Mesodermal cell (in vitro differentiated cells): ENCODE measurements around the gene ZNF341.
A peak's percentile ranks its signal among the peaks of the same experiment; 100 is the strongest.

ENCODE experiments used
- H3K27ac ChIP-seq: 2 replicates; pipeline ENCODE4 v1.7.0; 2013; ENCODE audit warnings: mild to moderate bottlenecking, low read depth, low read length, moderate library complexity; ENCODE audit not compliant: severe bottlenecking
- H3K36me3 ChIP-seq: 2 replicates; pipeline ENCODE4 v1.7.1; 2013; ENCODE audit warnings: mild to moderate bottlenecking, low read length, moderate library complexity; ENCODE audit not compliant: control insufficient read depth, insufficient read depth
- H3K4me1 ChIP-seq: one replicate; pipeline ENCODE4 v1.7.1; 2013; ENCODE audit warnings: mild to moderate bottlenecking, low read length; ENCODE audit not compliant: insufficient read depth, control insufficient read depth, poor library complexity, severe bottlenecking
- H3K4me3 ChIP-seq: 2 replicates; pipeline ENCODE4 v1.7.0; 2013; ENCODE audit warnings: low read length, control low read depth, mild to moderate bottlenecking; ENCODE audit not compliant: insufficient read depth, poor library complexity, severe bottlenecking; ENCODE audit errors: extremely low read depth
- H3K9me3 ChIP-seq: 2 replicates; pipeline ENCODE4 v1.7.1; 2013; ENCODE audit warnings: mild to moderate bottlenecking, low read length, moderate library complexity; ENCODE audit not compliant: control insufficient read depth
- WGBS, 2 experiments: methylation state at CpG; one replicate each; pipeline ENCODE4 v1.1.5; 2013; ENCODE audit warnings: missing lambda C conversion rate in 2 of 2; ENCODE audit not compliant: insufficient coverage in 2 of 2; 5-methylcytosine and 5-hydroxymethylcytosine counted together

The ZNF341 gene

DNA sequence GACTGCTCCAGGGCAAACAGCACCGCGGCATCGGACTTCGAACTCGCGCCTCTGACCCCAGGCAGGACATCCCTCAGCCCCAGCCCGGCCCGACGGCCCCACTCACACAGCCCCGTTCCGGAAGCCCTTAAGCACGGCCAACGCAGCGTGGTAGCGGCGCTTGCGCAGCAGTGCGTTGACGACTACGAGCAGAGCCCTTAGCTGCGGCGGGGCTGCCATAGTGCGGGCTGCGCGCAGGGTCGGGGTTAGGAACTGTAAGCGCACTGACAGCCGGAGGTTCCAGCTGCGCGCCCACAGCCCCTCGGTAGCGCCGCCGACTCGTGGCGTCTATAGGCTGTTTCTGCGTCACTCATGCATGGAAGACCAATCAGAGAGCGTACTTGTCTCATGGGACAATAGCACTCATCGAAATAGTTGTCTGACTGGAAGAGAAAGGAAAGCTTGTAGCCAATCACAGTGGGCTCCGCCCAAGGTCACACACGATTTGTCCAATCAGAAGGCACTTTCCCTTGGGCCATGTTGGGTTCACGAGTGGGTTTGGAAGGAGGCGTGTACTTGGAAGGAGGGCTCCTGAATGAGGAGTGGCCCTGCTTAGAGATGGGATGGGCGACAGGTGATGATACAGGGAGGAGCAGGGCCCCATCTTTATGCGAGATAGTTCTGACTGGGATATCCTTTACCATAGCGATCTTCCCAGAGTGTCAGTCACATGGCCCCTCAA, 11.6 kb upstream of the ZNF341 start, which contains the start of gene PXMP4:
TSS of gene PXMP4 (minus strand) at position 322 of the 721 bp plus-strand sequence. CDS start at position 219, 103 bp downstream.
- peak within 1 kb of the TSS; percentile 33 for H3K4me3 ChIP-seq
- 51 to 70% methylated on average over 39 to 46 of the region's 46 CpGs for WGBS, 2 experiments
- no peak within 1 kb of the TSS for H3K27ac ChIP-seq
- H3K4me1 ChIP-seq = no peaks in the 10 kb centered on the region
- no peaks in the 10 kb centered on the region for H3K36me3 ChIP-seq
- no peaks in the 10 kb centered on the region for H3K9me3 ChIP-seq

DNA sequence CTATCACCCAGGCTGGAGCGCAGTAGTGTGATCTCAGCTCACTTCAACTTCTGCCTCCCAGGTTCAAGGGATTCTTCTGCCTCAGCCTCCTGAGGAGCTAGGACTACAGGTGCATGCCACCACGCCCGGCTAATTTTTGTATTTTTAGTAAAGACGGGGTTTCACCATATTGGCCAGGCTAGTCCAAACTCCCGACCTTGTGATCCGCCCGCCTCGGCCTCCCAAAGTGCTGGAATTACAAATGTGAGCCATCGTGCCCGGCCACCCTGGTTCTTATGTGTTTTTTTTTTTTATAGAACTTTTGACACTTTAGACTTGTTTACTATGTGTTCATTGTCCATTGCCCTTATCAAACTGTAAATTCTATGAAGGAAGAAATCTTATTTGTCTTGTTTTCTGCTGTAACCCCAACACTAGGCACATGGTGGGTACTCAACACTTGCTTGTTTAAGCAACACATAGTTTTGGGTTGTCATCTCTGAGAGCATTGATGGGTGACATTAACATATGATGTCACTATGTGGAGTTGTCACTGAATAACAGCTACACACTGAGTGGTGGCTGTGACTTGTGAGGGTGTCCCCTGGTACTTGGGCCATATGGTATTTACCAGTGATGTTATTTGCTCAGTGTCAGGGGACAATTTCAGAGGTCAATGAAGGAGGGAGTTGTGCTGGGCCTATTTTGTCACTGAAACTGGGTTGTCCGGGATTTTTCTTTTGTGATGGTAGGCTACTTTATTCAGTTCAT, 10.2 kb upstream of the ZNF341 start:
- H3K4me3 ChIP-seq = no peak overlapping the region
- H3K4me1 ChIP-seq = no peaks in the 10 kb centered on the region
- no peak overlapping the region for H3K27ac ChIP-seq
- WGBS, 2 experiments = 94 to 100% methylated on average over 6 to 10 of the region's 11 CpGs
- no peaks in the 10 kb centered on the region for H3K9me3 ChIP-seq
- H3K36me3 ChIP-seq = no peaks in the 10 kb centered on the region

DNA sequence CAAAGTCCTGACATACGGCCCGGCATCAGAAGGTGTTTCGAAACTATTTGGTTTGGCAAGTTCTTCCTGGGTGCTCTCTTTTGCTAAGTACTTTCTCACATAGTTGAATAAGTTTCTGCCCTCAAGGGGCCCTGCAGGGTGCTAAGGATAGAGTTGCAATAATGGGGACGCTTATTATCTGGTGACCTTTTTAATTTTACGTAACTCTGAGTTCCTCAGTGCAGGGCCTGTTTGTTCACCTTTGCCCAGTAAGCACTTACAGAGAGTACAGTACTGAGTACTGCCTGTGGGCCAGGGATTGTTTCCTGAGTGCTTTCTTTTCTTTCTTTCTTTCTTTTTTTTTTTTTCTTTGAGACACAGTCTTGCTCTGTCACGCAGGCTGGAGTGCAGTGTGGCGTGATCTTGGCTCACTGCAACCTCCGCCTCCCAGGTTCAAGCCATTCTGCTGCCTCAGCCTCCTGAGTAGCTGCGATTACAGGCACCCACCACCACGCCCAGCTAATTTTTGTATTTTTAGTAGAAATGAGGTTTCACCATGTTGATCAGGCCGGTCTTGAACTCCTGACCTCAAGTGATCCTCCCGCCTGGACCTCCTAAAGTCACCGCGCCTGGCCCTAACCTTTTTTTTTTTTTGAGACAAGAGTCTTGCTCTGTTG, 7.2 kb upstream of the ZNF341 start:
- Histone ChIP-seq H3K36me3 (no peaks in the 10 kb centered on the region), H3K4me1 (no peaks in the 10 kb centered on the region), H3K4me3 (no peak overlapping the region), H3K27ac (no peak overlapping the region), H3K9me3 (no peaks in the 10 kb centered on the region)
- 91 to 95% methylated on average over 8 to 10 of the region's 14 CpGs for WGBS, 2 experiments

DNA sequence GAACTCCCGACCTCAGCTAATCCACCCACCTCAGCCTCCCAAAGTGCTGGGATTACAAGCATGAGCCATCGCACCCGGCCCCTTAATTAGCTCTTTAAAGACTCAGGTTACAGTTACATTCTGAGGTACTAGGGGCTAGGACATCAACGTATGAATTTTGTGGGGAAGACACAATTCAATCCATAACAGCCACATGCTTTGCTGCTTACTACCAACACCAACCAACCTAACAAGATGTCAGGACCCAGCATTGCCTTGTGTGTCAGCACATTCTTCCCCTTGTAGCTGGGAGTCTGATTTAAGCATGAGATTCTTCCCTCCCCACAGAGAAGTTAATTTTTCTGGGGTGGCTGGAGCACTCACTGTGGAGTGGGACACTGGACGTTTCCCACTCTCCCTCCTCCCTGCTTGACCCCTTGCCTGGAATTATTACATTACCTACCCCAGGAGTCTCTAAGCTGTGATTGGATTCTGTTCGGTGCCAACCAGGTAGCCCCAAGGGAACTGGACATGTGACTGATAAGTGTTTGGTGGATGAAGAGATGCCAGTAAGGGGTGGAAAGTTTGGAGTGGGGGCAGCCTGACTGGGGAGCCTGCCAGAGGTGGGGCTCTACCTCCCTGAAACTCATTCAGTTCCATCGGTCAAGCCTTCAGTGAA, 6.1 kb upstream of the ZNF341 start:
- Histone ChIP-seq H3K9me3 (no peaks in the 10 kb centered on the region), H3K27ac (no peak overlapping the region), H3K4me3 (no peak overlapping the region), H3K36me3 (no peaks in the 10 kb centered on the region), H3K4me1 (no peaks in the 10 kb centered on the region)
- 84 to 92% methylated on average over 3 to 4 of the region's 7 CpGs for WGBS, 2 experiments

DNA sequence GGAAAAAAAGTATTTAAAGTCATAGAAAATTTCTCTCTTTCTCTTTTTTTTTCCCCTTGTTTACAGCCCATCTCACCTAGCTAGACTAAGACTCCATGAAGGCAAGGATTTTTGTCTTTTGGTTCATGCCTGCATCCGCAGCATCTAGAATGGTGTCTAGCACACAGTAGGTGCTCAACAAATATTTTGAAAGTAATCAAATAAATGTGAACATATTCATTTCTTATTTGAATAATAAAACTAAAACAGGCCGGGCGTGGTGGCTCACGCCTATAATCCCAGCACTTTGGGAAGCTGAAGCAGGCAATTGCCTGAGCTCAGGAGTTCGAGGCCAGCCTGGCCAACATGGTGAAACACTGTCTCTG, 4.7 kb upstream of the ZNF341 start:
- Histone ChIP-seq H3K4me1 (no peaks in the 10 kb centered on the region), H3K9me3 (no peaks in the 10 kb centered on the region), H3K4me3 (no peak overlapping the region), H3K27ac (no peak overlapping the region), H3K36me3 (no peaks in the 10 kb centered on the region)
- WGBS, 2 experiments = 93 to 98% methylated on average over 4 of the region's 5 CpGs

DNA sequence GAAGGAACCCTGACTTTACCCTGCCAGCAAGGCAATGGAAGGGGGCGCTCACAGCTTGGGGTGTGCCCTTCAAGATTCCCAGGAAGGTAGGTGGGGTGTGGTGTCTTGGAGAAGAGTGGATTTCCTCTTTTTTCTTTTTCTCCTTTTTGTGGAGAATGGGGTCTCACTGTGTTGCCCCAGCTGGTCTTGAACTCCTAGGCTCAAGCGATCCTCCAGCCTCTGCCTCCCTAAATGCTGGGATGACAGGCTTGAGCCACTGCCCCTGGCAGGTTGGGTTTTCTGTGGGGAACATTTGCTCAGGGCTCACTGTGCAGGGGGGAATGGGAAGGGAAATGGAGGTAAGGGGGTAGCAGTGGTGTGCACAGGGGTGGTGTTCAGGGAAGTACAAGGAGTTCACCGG, 4.0 kb upstream of the ZNF341 start:
- no peak overlapping the region for H3K27ac ChIP-seq
- H3K9me3 ChIP-seq = no peaks in the 10 kb centered on the region
- peaks cover 1% of the 10 kb centered on the region for H3K4me1 ChIP-seq
- no peak overlapping the region for H3K4me3 ChIP-seq
- 96 to 97% methylated on average over 2 to 3 of the region's 3 CpGs for WGBS, 2 experiments
- no peaks in the 10 kb centered on the region for H3K36me3 ChIP-seq

DNA sequence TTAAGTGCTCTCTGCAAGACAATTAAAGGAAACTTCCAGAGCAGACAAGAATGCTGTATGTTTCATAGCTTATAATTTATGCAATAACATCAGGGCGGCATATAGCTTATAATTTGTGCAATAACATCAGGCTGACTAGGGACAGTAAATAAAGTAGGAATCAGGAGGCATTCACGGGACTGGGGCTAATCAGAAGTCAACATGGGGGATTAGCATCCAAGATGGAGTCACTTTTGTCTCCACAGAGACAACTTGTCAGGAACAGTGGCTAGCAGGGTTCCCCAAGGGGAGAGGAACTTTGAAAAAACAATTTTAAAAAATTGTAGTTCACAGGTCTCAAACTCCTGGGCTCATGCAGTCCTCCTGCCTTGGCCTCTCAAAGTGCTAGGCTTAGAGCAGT, 3.3 kb upstream of the ZNF341 start:
- Histone ChIP-seq H3K9me3 (no peaks in the 10 kb centered on the region), H3K4me3 (no peak overlapping the region), H3K27ac (no peak overlapping the region), H3K36me3 (no peaks in the 10 kb centered on the region), H3K4me1 (peaks cover 5% of the 10 kb centered on the region)
- 80 to 94% methylated on average over 1 to 2 of the region's 2 CpGs for WGBS, 2 experiments

DNA sequence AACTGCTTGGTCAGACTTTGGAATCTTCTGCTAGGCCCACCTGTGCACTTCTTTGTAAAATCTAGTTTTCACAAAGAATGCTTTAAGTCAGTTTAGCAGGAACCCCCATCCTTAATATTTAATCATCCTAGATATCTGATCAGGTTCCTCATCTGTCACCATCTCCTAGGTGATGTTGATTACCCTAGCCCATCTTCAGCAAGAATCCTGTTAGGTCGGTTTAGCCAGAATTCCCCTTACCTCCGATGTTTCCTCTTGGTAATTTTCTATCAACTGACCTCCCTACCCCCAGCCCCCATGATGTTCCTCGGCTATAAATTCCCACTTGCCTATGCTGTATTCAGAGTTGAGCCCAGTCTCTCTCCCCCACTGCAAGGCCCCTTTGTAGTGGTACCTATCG, 2.7 kb upstream of the ZNF341 start:
- WGBS, 2 experiments = 80 to 86% methylated on average over 3 of the region's 4 CpGs

DNA sequence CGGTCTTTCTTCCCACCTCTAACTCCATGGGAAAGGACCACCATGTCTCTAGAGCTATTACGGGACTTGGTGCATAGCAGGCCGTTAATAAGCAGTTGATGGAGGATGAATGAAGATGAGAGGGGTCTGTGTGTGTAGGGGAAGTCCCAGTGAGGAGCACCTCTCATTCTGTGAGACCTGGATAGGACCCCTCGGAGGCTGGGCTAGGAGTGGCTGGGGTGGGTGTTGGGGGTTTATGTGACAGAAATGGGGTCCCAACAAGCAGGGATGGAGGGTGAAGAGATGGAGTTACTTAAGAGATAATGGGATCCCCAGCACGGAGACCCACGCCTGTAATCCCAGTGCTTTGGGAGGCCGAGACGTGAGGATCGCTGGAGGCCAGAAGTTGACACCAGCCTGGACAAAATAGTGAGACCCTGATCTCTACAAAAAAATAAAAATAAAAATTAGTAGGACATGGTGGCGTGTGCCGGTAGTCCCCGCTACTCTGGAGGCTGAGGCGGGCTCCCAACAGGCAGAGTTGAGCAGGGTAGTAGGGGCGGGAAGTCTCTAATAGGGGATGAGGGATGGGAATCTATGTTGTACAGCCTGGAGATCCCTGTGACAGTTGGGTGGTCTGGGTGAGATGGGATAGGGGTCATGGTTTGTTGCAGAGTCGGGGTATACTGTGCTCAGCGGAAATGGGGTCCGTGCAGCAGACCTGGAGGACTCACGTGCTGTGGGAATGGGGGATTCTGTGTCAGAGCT, 677 bp upstream of the ZNF341 start:
- Histone ChIP-seq H3K9me3 (peaks cover 8% of the 10 kb centered on the region), H3K27ac (peak overlapping the region; percentile 79), H3K4me3 (peak overlapping the region; percentile 31), H3K36me3 (no peaks in the 10 kb centered on the region), H3K4me1 (peaks cover 9% of the 10 kb centered on the region)
- 85 to 95% methylated on average over 9 to 17 of the region's 18 CpGs for WGBS, 2 experiments

More for the DNA sequence above, 2.7 kb upstream of the ZNF341 start:
- Histone ChIP-seq H3K4me1 (peaks cover 7% of the 10 kb centered on the region), H3K4me3 (no peak overlapping the region), H3K9me3 (no peaks in the 10 kb centered on the region), H3K36me3 (no peaks in the 10 kb centered on the region), H3K27ac (no peak overlapping the region)
